Kidney (tissue), 14 donors: ENCODE measurements around the gene HS1BP3. TPM values are rescaled to one million over a fixed set of nuclear protein-coding genes. Genes with fewer than 3 reads are reported as not detected.
A peak's percentile ranks its signal among the peaks of the same experiment; 100 is the strongest.

Experiments used
- DNase-seq, 5 donors: peaks; one replicate each; pipeline ENCODE4 v3.0.0-alpha.2; 2013 to 2020
- FAIRE-seq: peaks from 2 replicates; lab custom pipeline; 2012; peaks lifted over from hg19 to GRCh38; lab: Jason Lieb, UNC
- H3K27ac ChIP-seq, 2 donors: one replicate each; pipeline ENCODE4 v1.7.0; 2013; ENCODE audit warnings: low read depth in 2 of 2, low read length in 2 of 2, inconsistent platforms in 1 of 2
- H3K27me3 ChIP-seq: one replicate; pipeline ENCODE4 v1.7.1; 2013; ENCODE audit warnings: low read length, inconsistent platforms; ENCODE audit not compliant: control insufficient read depth, insufficient read depth
- H3K36me3 ChIP-seq, 3 donors: one replicate each; pipeline versions ENCODE4 v1.7.0 to v1.7.1; 2013; ENCODE audit warnings: low read length in 3 of 3, control low read depth in 1 of 3, inconsistent platforms in 1 of 3; ENCODE audit not compliant: insufficient read depth in 3 of 3, control insufficient read depth in 2 of 3
- H3K4me1 ChIP-seq, 3 donors: one replicate each; pipeline versions ENCODE4 v1.7.0 to v1.7.1; 2013; ENCODE audit warnings: low read length in 3 of 3, inconsistent platforms in 1 of 3, low read depth in 1 of 3; ENCODE audit not compliant: control insufficient read depth in 2 of 3, insufficient read depth in 2 of 3
- H3K4me3 ChIP-seq, 3 donors: one replicate each; pipeline versions ENCODE4 v1.7.0 to v1.8.1; 2013; ENCODE audit warnings: low read length in 3 of 3, control low read depth in 1 of 3, inconsistent platforms in 1 of 3
- H3K9ac ChIP-seq, 3 donors: one replicate each; pipeline versions ENCODE4 v1.7.0 to v1.7.1; 2013; ENCODE audit warnings: low read length in 3 of 3, control low read depth in 1 of 3, inconsistent platforms in 1 of 3
- H3K9me3 ChIP-seq, 3 donors: one replicate each; pipeline versions ENCODE4 v1.7.0 to v1.7.1; 2013; ENCODE audit warnings: low read length in 3 of 3, control low read depth in 1 of 3, inconsistent platforms in 1 of 3; ENCODE audit not compliant: control insufficient read depth in 2 of 3, insufficient read depth in 1 of 3
- CTCF ChIP-seq: IDR thresholded peaks from 3 replicates; pipeline ENCODE4 v1.5.1; 2012; ENCODE audit warnings: mild to moderate bottlenecking, moderate library complexity, borderline replicate concordance; ENCODE audit not compliant: insufficient read depth; ENCODE audit errors: extremely low read depth
- intact Hi-C: fragments of 100-400 bp; cut with DNase I; formaldehyde crosslinking; loops from one replicate; pipeline ENCODE4 v1.11.1; 2022
- polyA plus RNA-seq: library from polyadenylated mRNA; stranded (reverse); fragments of 350-450 nt; fragmentation: Illumina TruSeq; extraction: RNeasy Lipid Tissue Mini Kit (QIAGEN cat#74804); gene quantifications from one replicate; pipeline ENCODE4 v1.2.3, GENCODE V29; 2014; ENCODE audit warnings: low read depth, low replicate concordance; ENCODE audit not compliant: insufficient read depth
- total RNA-seq: library from RNA; stranded (reverse); fragmentation: NEBNext Ultra II Directional; extraction: Animal tissue kit (Norgen Biotek cat#: 25700); gene quantifications from one replicate; pipeline ENCODE4 v1.2.1, GENCODE V29; 2021
- donor health status: control.
- donor health status: control.
- donor health status: control.
- donor health status: control.
- donor health status: control.
- donor health status: DM: yes; HTN: yes; CAD: no.
- donor health status: Normal renal cell carcinoma (clear cell type).

The HS1BP3 gene
- total and polyA plus RNA-seq, 2 donors from 2014 or later: 35.5 to 37.5 TPM

GRCh38 chr2:20684581-20685063 is 33.7 kb upstream of the HS1BP3 start:
- no peaks in the 10 kb centered on the region for H3K27me3 ChIP-seq
- no peaks in the 10 kb centered on the region for H3K9me3 ChIP-seq
- no peak for TF ChIP-seq CTCF
- peaks cover 0 to 4% (median 2%) of the 10 kb centered on the region in 3 donors for H3K4me1 ChIP-seq
- H3K27ac ChIP-seq: peak overlapping the region in 1 of 2 donors; percentile 53
- peaks cover 2 to 11% (median 5%) of the 10 kb centered on the region in 3 donors for H3K36me3 ChIP-seq
- intact Hi-C loops: no loop called here
- H3K4me3 ChIP-seq: no peak overlapping the region
- DNase-seq: no peak
- FAIRE-seq: no peak
- no peak overlapping the region for H3K9ac ChIP-seq

- no peak overlapping the region for H3K27ac ChIP-seq
- peaks cover 2 to 7% (median 3%) of the 10 kb centered on the region in 3 donors for H3K36me3 ChIP-seq
- intact Hi-C loops: no loop called here
- H3K9me3 ChIP-seq: no peaks in the 10 kb centered on the region
- FAIRE-seq (no peak), DNase-seq (no peak)
- TF ChIP-seq CTCF: peak; percentile 35
- peaks cover 0 to 5% (median 2%) of the 10 kb centered on the region in 3 donors for H3K4me1 ChIP-seq
- no peak overlapping the region for H3K9ac ChIP-seq
- H3K27me3 ChIP-seq: no peaks in the 10 kb centered on the region
- H3K4me3 ChIP-seq: no peak overlapping the region
Observed at GRCh38 chr2:20682167-20682920, 31.4 kb upstream of the HS1BP3 start.

GRCh38 chr2:20680744-20681375 is 30.0 kb upstream of the HS1BP3 start:
- Histone ChIP-seq H3K9ac (no peak overlapping the region), H3K36me3 (peaks cover 0 to 7% (median 2%) of the 10 kb centered on the region in 3 donors), H3K4me3 (no peak overlapping the region), H3K9me3 (no peaks in the 10 kb centered on the region), H3K27ac (no peak overlapping the region), H3K27me3 (no peaks in the 10 kb centered on the region), H3K4me1 (peaks cover 0 to 16% (median 13%) of the 10 kb centered on the region in 3 donors)
- FAIRE-seq (no peak), DNase-seq (no peak)
- no peak for TF ChIP-seq CTCF
- intact Hi-C loops: no loop called here
